ENCODE data around the gene NPFF.
"Not testable (repeated sequence)": the region's sequence is repeated elsewhere in the genome, so short reads cannot be mapped to it uniquely, and the experiment has no call there.

The NPFF gene

GRCh38 chr12:53495903-53496751, 11.2 kb downstream of the NPFF start:
- DNase-seq, result peak; percentile 71

GRCh38 chr12:53493610-53494391, 13.5 kb downstream of the NPFF start:
- DNase-seq, result no peak

DNA sequence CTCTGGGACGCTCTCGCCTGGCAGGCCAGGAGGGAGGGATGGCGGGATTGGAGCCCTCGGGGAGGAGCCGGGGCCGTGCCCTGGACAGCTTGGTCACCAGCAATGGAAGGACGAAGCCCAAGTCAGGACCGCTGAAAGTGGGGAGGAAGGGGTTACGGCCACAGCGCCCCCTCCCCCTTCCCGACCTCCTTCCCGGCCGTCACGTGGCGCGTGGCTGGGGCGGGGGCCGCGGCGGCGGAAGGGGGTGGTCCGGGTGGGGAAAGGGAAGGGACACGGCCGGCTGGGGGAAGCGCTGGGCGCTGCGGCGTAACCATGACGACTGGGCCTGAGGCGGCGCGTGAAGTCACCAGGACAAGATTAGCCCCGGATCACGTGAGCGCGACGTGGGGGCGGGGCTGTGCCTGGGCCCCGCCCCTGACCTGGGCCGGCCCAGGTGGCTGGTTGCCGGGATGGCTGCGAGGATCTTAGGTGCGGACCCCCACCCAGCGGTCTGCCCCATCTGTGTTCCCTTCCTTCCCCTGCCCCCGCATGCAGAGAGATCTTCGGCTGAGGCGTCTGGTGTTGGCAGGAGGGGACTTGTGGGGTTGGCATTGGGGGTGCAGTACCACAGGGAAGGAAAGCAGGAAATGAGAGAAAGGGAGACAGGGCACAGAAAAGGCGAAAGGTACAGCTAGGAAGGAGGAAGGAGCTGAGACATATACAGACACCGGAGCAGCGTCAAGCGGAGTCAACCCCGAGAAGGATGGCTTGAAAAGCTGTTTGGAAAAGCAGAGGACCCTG, 14.3 kb downstream of the NPFF start:
- peak; percentile 88 for DNase-seq

DNA sequence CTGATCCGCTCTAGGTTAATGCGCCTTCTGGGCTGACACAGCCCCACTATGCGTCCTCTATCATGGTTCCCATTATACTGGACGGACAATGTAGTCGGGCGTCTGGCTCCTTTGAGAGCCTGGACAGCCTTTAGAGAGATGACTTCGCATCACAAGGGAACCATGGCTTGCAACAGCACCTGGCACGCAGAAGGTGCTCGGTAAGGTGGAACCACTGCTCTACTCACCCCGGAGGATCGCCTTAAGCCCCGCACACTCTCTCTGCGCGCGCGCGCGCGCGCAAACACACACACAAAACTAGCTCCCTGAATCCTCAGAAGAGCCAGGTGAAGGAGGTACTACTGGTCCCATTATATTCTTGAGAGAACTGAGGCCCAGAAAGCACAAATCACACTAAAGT, 15.1 kb downstream of the NPFF start:
- DNase-seq, result no peak

GRCh38 chr12:53489242-53489864, 17.9 kb downstream of the NPFF start:
- DNase-seq, result no peak

- DNase-seq, result no peak
These were observed 20.4 kb downstream of the NPFF start for GRCh38 chr12:53486736-53487487.

DNA sequence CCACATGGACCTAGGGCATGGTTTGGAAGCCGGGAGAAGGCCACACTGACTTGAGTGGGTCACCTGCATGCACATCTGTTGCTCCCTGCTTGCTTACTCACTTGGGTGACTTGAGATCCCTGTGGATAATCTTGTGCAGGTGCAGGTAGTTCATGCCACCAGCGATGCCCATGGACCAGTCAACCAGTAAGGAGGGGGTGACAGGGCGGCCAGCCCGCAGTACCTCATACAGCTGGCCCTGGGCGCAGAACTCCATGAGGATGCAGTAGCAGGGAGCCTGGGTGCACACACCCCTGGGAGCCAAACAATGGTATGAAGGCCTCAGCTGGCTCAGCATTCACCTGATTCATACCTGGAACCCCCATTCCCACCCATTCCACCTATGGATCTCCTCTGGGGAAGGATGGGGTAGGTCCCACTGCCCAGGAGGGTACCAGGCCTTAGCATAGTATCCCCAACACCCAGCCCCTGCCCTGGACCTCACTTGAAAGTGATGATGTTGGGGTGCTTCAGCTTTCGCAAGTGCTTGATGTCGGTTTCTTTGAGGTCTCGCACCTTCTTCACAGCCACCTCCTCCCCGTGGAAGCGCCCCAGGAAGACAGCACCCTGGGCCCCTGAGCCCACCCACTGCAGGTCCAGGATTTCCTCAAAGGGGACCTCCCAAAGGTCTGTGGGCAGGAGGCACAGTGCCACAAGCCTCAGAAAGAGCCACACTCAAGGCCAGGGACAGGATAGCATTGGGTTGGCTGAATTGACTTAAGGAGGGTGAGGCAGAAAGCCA, 21.1 kb downstream of the NPFF start:
- DNase-seq, result no peak

DNA sequence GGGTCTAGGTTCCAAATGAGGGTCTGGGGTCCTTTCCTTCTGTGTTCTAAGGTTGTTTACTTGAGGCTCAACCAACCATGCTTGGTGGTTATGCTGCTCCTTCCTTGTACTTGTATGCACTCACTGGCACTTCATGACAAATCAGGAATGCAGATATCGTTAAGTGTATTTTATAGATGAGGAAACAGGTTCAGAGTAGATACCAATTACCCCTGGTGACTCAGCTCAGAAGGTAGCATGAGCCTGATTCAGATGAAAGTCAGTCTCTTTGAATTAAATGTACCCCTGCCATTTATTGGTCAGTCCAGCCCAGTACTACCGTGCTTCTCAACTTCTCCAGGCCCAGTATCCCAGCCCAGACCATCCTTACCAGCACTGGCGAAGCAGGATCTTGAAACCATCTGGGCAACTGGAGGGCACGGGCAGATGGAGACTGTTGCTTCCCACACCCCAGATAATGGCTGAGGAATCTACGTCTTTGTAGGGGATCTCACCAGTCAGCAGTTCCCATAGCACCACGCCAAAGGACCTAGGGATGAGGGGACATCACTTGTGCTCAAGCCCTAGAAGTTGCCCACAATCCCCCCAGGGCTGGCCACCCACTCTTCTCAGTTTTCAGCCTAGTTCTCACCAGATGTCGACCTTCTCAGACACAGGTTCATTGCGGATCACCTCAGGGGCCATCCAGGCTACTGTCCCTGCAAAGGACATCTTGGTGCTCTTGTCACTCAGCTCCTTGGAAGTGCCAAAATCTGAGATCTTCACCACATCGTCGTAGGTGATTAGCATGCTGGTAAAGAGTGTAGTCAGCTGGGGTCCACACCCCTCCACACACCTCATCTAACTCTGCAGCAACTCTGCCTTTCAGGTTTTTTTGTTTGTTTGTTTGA, 22.4 kb downstream of the NPFF start:
- no peak for DNase-seq

DNA sequence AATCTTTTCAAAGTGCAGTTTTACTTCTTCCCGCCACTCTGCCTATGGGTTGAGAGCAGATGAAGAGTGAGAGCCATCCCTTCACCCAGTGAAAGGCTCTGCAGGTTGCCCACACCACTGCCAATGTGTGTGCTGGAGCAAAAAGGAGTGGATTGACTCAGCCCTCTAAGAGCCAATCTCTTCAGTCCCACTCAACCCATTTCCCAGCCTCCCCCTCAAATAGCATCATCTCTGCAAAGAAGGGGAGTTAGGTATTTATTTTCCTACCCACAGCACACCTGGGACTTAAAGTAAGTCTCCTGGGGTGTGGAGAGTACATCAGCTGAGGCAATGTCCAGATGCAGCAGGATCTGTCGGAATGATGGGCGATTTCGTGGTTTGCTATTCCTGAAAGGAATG, 23.3 kb downstream of the NPFF start:
- no peak for DNase-seq

- DNase-seq, result no peak
These were observed 23.9 kb downstream of the NPFF start for GRCh38 chr12:53483225-53483978.

- no peak for DNase-seq
These were observed 24.6 kb downstream of the NPFF start for GRCh38 chr12:53482626-53483168.

- DNase-seq, result no peak
These were observed 25.2 kb downstream of the NPFF start for GRCh38 chr12:53481939-53482586.

- DNase-seq, result not testable (repeated sequence)
These were observed 25.8 kb downstream of the NPFF start for GRCh38 chr12:53481458-53481857.

DNA sequence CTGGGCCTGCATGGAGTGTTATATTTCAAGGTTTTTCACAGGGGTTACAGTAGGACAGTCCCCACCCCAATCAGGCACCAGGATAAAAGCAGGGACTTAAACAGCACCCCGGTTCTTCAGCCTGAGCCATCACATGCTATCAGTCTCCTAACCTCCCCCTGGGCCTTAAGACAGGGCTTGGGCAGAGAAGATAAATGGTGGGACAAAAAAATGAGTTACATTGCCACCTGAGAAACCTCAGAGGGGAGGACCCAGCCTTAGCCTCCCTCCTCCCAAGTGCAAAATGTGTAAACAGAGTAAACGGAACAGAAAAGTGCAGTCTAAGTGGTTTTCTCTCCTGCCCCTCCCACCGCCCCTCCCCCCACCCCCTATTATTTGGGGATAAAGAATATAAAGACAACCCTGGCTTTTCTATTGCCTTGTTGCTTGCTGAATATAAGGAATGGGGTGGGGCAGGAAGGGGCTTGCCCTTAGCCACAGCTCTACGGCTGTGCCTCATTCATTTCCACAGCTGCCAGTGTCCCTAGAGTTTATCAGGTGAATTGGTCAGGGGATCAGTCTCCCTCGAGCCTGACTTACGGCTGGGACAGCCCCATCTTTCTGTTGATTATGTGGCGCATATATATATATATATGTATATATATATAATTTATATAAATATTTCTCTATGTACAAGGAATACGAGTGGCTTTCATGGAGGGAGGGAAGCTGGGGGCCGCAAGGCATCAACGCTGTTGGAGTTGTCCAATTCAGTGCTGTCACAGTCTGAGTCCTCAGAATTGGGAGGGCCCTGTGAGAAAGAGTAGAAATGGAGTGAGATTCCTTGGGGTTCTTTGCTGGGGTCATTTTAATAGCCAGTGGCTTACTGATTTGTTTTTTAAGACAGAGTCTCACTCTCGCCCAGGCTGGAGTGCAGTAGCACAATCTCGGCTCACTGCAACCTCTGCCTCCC, 26.5 kb downstream of the NPFF start:
- DNase-seq, result no peak

- no peak for DNase-seq
These were observed 28.0 kb downstream of the NPFF start for GRCh38 chr12:53479331-53479730.

GRCh38 chr12:53478865-53479264, 28.4 kb downstream of the NPFF start:
- no peak for DNase-seq

GRCh38 chr12:53476769-53477209, 30.5 kb downstream of the NPFF start:
- no peak for DNase-seq
